ENCODE measurements around the gene PANK1. TPM values are rescaled to one million over a fixed set of nuclear protein-coding genes. Genes with fewer than 3 reads are reported as not detected.

PANK1 gene
- total RNA-seq, 1 experiment from 2014 or later = 33.2 TPM

DNA sequence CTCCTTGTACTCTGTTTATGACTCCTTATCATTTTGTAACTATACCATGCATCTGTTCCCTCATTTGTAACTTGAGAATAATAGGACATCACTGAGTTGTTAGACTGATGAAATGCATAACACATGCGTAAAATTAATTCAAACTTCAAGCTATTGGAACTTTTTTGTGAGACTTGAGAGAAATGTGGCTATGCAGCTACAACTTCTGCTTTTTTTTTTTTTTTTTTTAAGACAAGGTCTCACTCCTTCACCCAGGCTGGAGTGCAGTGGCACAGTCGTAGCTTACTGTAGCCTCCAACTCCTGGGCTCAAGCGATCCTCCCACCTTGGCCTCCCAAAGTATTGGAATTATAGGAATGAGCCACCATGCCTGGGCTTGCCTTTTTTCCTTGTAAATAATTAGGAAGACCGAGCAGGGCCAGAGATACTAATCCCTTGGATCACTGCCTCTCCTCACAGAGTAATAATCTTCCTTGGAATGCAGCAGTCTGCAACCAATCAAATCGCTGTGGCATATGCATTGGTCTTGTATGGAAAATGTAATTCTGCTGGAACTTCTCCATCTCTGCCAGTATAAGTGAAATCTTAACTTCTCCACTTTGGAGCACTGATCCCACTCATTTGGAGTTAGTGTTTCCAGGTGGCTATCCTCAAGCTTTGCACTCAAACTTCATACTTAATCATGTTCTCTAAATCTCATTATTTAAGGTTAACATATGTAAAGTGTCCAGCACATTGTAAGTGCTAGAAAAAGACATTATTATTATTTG is 2.0 kb upstream of the PANK1 start:
- H3K27me3 Mint-ChIP-seq (ENCODE audit: low read depth) = no peaks in the 10 kb centered on the region
- Histone ChIP-seq H2BK20ac (ENCODE audit: low read depth, low read length, poor library complexity, severe bottlenecking) (no peak overlapping the region), H3K18ac (ENCODE audit: insufficient read length, low read depth, low read length) (no peak overlapping the region), H3K27me3 (ENCODE audit: insufficient read depth, low read length) (no peaks in the 10 kb centered on the region), H2BK120ac (ENCODE audit: low read depth, low read length, poor library complexity, severe bottlenecking) (no peak overlapping the region), H3K56ac (ENCODE audit: insufficient read length, low read depth, low read length) (no peak overlapping the region), H2AFZ (ENCODE audit: low read length) (no peak overlapping the region), H3K79me2 (ENCODE audit: insufficient read depth, low read length) (peaks cover 12% of the 10 kb centered on the region), H4K5ac (ENCODE audit: insufficient read length, low read depth, low read length) (no peak overlapping the region), H3K4me1 (ENCODE audit: insufficient read depth, low read length) (peaks cover 4% of the 10 kb centered on the region; the same call in 1 of the 2 replicates), H3K79me1 (ENCODE audit: insufficient read depth, low read depth, low read length, poor library complexity, severe bottlenecking) (no peaks in the 10 kb centered on the region), H2AK5ac (ENCODE audit: insufficient read length, low read length) (no peak overlapping the region), H3K4me2 (ENCODE audit: insufficient read depth, insufficient read length, low read length) (peak overlapping the region; percentile 91), H3K4ac (ENCODE audit: low read depth, low read length) (no peak overlapping the region), H3K9ac (ENCODE audit: extremely low read depth, insufficient read length, low read length) (no peak overlapping the region), H3T11ph (ENCODE audit: low read length) (no peak overlapping the region), H3K14ac (ENCODE audit: insufficient read depth, low read length) (no peak overlapping the region), H2BK15ac (ENCODE audit: low read depth, low read length) (no peak overlapping the region), H3K23ac (ENCODE audit: insufficient read length, low read depth, low read length) (no peak overlapping the region), H4K20me1 (ENCODE audit: control insufficient read depth, insufficient read depth, insufficient read length) (no peaks in the 10 kb centered on the region), H3K27ac (ENCODE audit: insufficient read length, low read depth, low read length) (no peak overlapping the region), H4K91ac (ENCODE audit: insufficient read length, low read depth, low read length) (no peak overlapping the region), H2BK12ac (ENCODE audit: insufficient read length, low read depth, low read length) (no peak overlapping the region), H3K23me2 (ENCODE audit: insufficient read length, low read depth, low read length, poor library complexity, severe bottlenecking) (peaks cover 8% of the 10 kb centered on the region), H3K9me3 (ENCODE audit: control insufficient read depth, low read depth, low read length) (no peaks in the 10 kb centered on the region), H4K8ac (replicated peaks; ENCODE audit: insufficient read length, low read depth, low read length) (no peak overlapping the region), H2BK5ac (ENCODE audit: insufficient read length, low read length) (no peak overlapping the region)
- no CpG with 5 or more reads among the region's 5 CpGs for WGBS (ENCODE audit: extremely low coverage, insufficient read length, low lambda C conversion rate)
- peaks cover 0 to 4% of the 10 kb centered on the region in 2 experiments; a peak in 2 of 5 replicates for H3K9me3 Mint-ChIP-seq
- TF ChIP-seq, protein P1, sequence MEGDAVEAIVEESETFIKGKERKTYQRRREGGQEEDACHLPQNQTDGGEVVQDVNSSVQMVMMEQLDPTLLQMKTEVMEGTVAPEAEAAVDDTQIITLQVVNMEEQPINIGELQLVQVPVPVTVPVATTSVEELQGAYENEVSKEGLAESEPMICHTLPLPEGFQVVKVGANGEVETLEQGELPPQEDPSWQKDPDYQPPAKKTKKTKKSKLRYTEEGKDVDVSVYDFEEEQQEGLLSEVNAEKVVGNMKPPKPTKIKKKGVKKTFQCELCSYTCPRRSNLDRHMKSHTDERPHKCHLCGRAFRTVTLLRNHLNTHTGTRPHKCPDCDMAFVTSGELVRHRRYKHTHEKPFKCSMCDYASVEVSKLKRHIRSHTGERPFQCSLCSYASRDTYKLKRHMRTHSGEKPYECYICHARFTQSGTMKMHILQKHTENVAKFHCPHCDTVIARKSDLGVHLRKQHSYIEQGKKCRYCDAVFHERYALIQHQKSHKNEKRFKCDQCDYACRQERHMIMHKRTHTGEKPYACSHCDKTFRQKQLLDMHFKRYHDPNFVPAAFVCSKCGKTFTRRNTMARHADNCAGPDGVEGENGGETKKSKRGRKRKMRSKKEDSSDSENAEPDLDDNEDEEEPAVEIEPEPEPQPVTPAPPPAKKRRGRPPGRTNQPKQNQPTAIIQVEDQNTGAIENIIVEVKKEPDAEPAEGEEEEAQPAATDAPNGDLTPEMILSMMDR (conservative IDR thresholded peaks at IDR 0.05) = no peak
- no peak for DNase-seq
- no peak overlapping the region; a peak in 2 of 5 replicates for H3K4me3 Mint-ChIP-seq
- H3K4me1 Mint-ChIP-seq = peaks cover 51 to 52% of the 10 kb centered on the region in 2 experiments
- H3K27ac Mint-ChIP-seq = peak overlapping the region in 1 of 3 experiments; percentile 38; a peak in 3 of 7 replicates
- H3K36me3 Mint-ChIP-seq (ENCODE audit: insufficient read depth in 1 of 3, low read depth in 3 of 3) = peaks cover 0 to 11% (median 10%) of the 10 kb centered on the region in 3 experiments; a peak in 5 of 7 replicates

Data from H9 (cell line).